HCT116 (cell line): ENCODE results near the gene PTPN1. TPM values are rescaled to one million over a fixed set of nuclear protein-coding genes. Genes with fewer than 3 reads are reported as not detected.

Experiments
- ATAC-seq: fragments of 200-7000 bp; cut with Tn5 transposase; 2 replicates; pipeline ENCODE4 v1.9.1; 2020; ENCODE audit warnings: mild to moderate bottlenecking, moderate library complexity
- BruUV-seq: library from RNA; stranded (reverse); fragments of 400-500 nt; replicated peaks from 2 replicates; lab custom pipeline; 2021; lab: Mats Ljungman, UMichigan
- CTCF ChIA-PET: fragments of 300-600 bp; sonication (Branson Sonifier 250); formaldehyde crosslinking; loops from one replicate; lab custom pipeline; 2021; ENCODE audit warnings: antibody characterized with exemption; lab: Charles Lee
- POLR2A ChIA-PET: fragments of 300-600, 350-600 bp; sonication (Branson Sonifier 250); formaldehyde crosslinking; loops from one replicate; lab custom pipeline; 2021; ENCODE audit warnings: antibody characterized with exemption; lab: Charles Lee
- RAD21 ChIA-PET, 2 experiments: fragments of 300-600 bp; sonication (Branson Sonifier 250); formaldehyde crosslinking; loops; one replicate each; lab custom pipeline; 2023; ENCODE audit warnings: low total read pairs in 2 of 2; ENCODE audit not compliant: uncharacterized antibody in 2 of 2, unreplicated experiment in 2 of 2, low non-redundant PET in 1 of 2; lab: Charles Lee
- DNase-seq: peaks from one replicate; pipeline ENCODE4 v3.0.0-alpha.2; 2010; ENCODE audit warnings: low read depth, low spot score
- H2AFZ ChIP-seq: fragments of 200-600 bp; shearing (Covaris generic), sonication (generic); 2 replicates; pipeline ENCODE4 v1.6.1; 2017; ENCODE audit warnings: low read depth, mixed run types, mixed read lengths, antibody characterized with exemption, low read length; ENCODE audit not compliant: poor library complexity, severe bottlenecking
- H3K27ac ChIP-seq: 2 replicates; pipeline ENCODE4 v1.5.1; 2012; ENCODE audit warnings: low read depth, low read length
- H3K27me3 ChIP-seq: fragments of 200-600 bp; sonication (generic); 2 replicates; pipeline ENCODE4 v1.6.1; 2016; ENCODE audit warnings: mixed run types, low read length, mixed read lengths; ENCODE audit not compliant: insufficient read depth
- H3K36me3 ChIP-seq, 2 experiments: fragments of 200-500 bp in 1 of 2; fragments of 200-600 bp in 1 of 2; sonication (Bioruptor generic) in 1 of 2; sonication (generic) in 1 of 2; 2 replicates each; pipeline versions ENCODE4 v1.5.1 to v1.6.1; 2014 to 2016; ENCODE audit warnings: low read length in 2 of 2, inconsistent platforms in 1 of 2, mixed read lengths in 1 of 2, mixed run types in 1 of 2; ENCODE audit not compliant: insufficient read depth in 2 of 2, control insufficient read depth in 1 of 2
- H3K4me1 ChIP-seq, 2 experiments: fragments of 200-600 bp in 1 of 2; sonication (generic) in 1 of 2; 2 replicates each; pipeline versions ENCODE4 v1.5.1 to v1.6.1; 2012 to 2017; ENCODE audit warnings: low read length in 2 of 2, inconsistent platforms in 1 of 2, mild to moderate bottlenecking in 1 of 2, mixed read lengths in 1 of 2, mixed run types in 1 of 2, moderate library complexity in 1 of 2; ENCODE audit not compliant: insufficient read depth in 2 of 2, control insufficient read depth in 1 of 2
- H3K4me2 ChIP-seq: fragments of 200-600 bp; sonication (generic); 2 replicates; pipeline ENCODE4 v1.6.1; 2017; ENCODE audit warnings: mixed run types, low read length, mixed read lengths
- H3K4me3 ChIP-seq, 2 experiments: fragments of 200-600 bp in 1 of 2; sonication (generic) in 1 of 2; replicated peaks in 1 of 2; 2 replicates each; pipeline ENCODE4 v1.5.1; 2011 to 2016; ENCODE audit warnings: low read length in 2 of 2, control low read depth in 1 of 2, low read depth in 1 of 2, mild to moderate bottlenecking in 1 of 2, mixed read lengths in 1 of 2, mixed run types in 1 of 2
- H3K79me2 ChIP-seq: fragments of 200-600 bp; sonication (generic); 2 replicates; pipeline ENCODE4 v1.6.1; 2017; ENCODE audit warnings: mild to moderate bottlenecking, mixed run types, low read length, moderate library complexity, mixed read lengths; ENCODE audit not compliant: insufficient read depth
- H3K9ac ChIP-seq: fragments of 200-600 bp; sonication (generic); 2 replicates; pipeline ENCODE4 v1.6.1; 2016; ENCODE audit warnings: low read length, mixed read lengths
- H3K9me2 ChIP-seq: fragments of 200-600 bp; sonication (generic), shearing (Covaris generic); 2 replicates; pipeline ENCODE4 v1.6.1; 2017; ENCODE audit warnings: mixed run types, mild to moderate bottlenecking, moderate library complexity; ENCODE audit not compliant: insufficient read depth
- H3K9me3 ChIP-seq, 2 experiments: fragments of 200-500 bp in 1 of 2; fragments of 200-600 bp in 1 of 2; sonication (Bioruptor generic) in 1 of 2; sonication (generic) in 1 of 2; 2 replicates each; pipeline ENCODE4 v1.6.1; 2014 to 2017; ENCODE audit warnings: low read length in 2 of 2, mixed read lengths in 2 of 2, inconsistent platforms in 1 of 2, low read depth in 1 of 2, mild to moderate bottlenecking in 1 of 2, mixed run types in 1 of 2, moderate library complexity in 1 of 2; ENCODE audit not compliant: control insufficient read depth in 1 of 2, insufficient read depth in 1 of 2
- H4K20me1 ChIP-seq: fragments of 200-600 bp; sonication (generic), shearing (Covaris generic); 2 replicates; pipeline ENCODE4 v1.6.1; 2017; ENCODE audit warnings: mixed run types, mild to moderate bottlenecking, moderate library complexity; ENCODE audit not compliant: insufficient read depth
- CTCF ChIP-seq, 3 experiments: fragments of 200-600 bp in 1 of 3; sonication (generic) in 1 of 3; IDR thresholded peaks in 2 of 3; conservative IDR thresholded peaks in 1 of 3; 2 replicates each; pipeline ENCODE4 v1.5.1; 2012 to 2017; ENCODE audit warnings: low read depth in 2 of 3, low read length in 2 of 3, antibody characterized with exemption in 1 of 3, borderline replicate concordance in 1 of 3, control low read depth in 1 of 3, mild to moderate bottlenecking in 1 of 3, mixed read lengths in 1 of 3, mixed run types in 1 of 3, moderate library complexity in 1 of 3; ENCODE audit not compliant: insufficient read depth in 1 of 3
- EZH2 ChIP-seq: fragments of 200-600 bp; sonication (generic); IDR thresholded peaks from 2 replicates; pipeline ENCODE4 v1.6.1; 2017; ENCODE audit warnings: antibody characterized with exemption, mixed run types
- EZH2phosphoT487 ChIP-seq: fragments of 200-600 bp; IDR thresholded peaks from 2 replicates; pipeline ENCODE4 v1.6.1; 2018; ENCODE audit warnings: antibody characterized with exemption, borderline replicate concordance
- POLR2AphosphoS5 ChIP-seq: IDR thresholded peaks from 2 replicates; pipeline ENCODE4 v1.6.1; 2011; ENCODE audit warnings: mild to moderate bottlenecking, low read depth, low read length, moderate library complexity
- TCF7L2 ChIP-seq: IDR thresholded peaks from 2 replicates; pipeline ENCODE4 v1.7.0; 2011; ENCODE audit warnings: borderline replicate concordance, inconsistent platforms; ENCODE audit not compliant: insufficient read depth, insufficient read length; ENCODE audit errors: extremely low read depth
- YY1 ChIP-seq: IDR thresholded peaks from 2 replicates; pipeline ENCODE4 v1.6.1; 2011; ENCODE audit warnings: low read length, low read depth, moderate library complexity, mild to moderate bottlenecking; ENCODE audit not compliant: insufficient replicate concordance; ENCODE audit errors: extremely low read depth
- intact Hi-C: fragments of 100-400 bp; cut with micrococcal nuclease; formaldehyde crosslinking; loops from 2 replicates; pipeline ENCODE4 v1.10.0; 2022
- total RNA-seq: library from RNA; stranded (reverse); gene quantifications from one replicate; pipeline ENCODE4 v1.2.1, GENCODE V29; 2021; ENCODE audit not compliant: unreplicated experiment

Gene PTPN1
- total RNA-seq, 1 experiment from 2014 or later, result 47.5 TPM

GRCh38 chr20:50477239-50477872, 32.8 kb upstream of the PTPN1 start:
- Histone ChIP-seq H3K4me1 (peaks cover 29 to 42% of the 10 kb centered on the region in 2 experiments), H3K4me2 (no peak overlapping the region), H3K79me2 (no peaks in the 10 kb centered on the region)
- intact Hi-C loops, result loop anchor here (5.0 kb wide), 1 partner anchor 100 kb away; no protein-coding TSS in a partner anchor
- peak in 1 of 3 experiments; percentile 15; a peak in 1 of 6 replicates for TF ChIP-seq CTCF (IDR thresholded peaks at IDR 0.05 in 2 of 3, conservative IDR thresholded peaks at IDR 0.05 in 1 of 3; ENCODE audit: borderline replicate concordance in 1 of 3, insufficient read depth in 1 of 3, low read depth in 2 of 3, low read length in 2 of 3)
- TF ChIP-seq EZH2phosphoT487, result no peak
- TF ChIP-seq TCF7L2, result no peak
- TF ChIP-seq EZH2, result no peak
- no peak for TF ChIP-seq POLR2AphosphoS5
- TF ChIP-seq YY1, result no peak
- TF ChIP-seq, all 23 proteins: peak for 1
- no peak overlapping the region for H3K27ac ChIP-seq
- H3K9me2 ChIP-seq, result no peaks in the 10 kb centered on the region
- RAD21 ChIA-PET, result no interaction called here
- H3K36me3 ChIP-seq, result no peaks in the 10 kb centered on the region
- no peaks in the 10 kb centered on the region for H3K9me3 ChIP-seq
- H2AFZ ChIP-seq, result no peak overlapping the region
- H4K20me1 ChIP-seq, result no peaks in the 10 kb centered on the region
- no TSS peak for BruUV-seq
- H3K9ac ChIP-seq, result no peak overlapping the region
- no peak overlapping the region for H3K4me3 ChIP-seq
- H3K27me3 ChIP-seq, result no peaks in the 10 kb centered on the region
- CTCF ChIA-PET, result no interaction called here
- DNase-seq (no peak), ATAC-seq (no peak)
- POLR2A ChIA-PET, result no interaction called here
